HG03521 (cell line): Measurements from ENCODE around the gene EOMES.
A peak's percentile ranks its signal among the peaks of the same experiment; 100 is the strongest.

Source experiments
- ATAC-seq: cut with Tn5 transposase; IDR thresholded peaks from one replicate; pipeline ENCODE4 v1.9.1; 2021; ENCODE audit warnings: mild to moderate bottlenecking, moderate library complexity; ENCODE audit not compliant: unreplicated experiment

EOMES gene

DNA sequence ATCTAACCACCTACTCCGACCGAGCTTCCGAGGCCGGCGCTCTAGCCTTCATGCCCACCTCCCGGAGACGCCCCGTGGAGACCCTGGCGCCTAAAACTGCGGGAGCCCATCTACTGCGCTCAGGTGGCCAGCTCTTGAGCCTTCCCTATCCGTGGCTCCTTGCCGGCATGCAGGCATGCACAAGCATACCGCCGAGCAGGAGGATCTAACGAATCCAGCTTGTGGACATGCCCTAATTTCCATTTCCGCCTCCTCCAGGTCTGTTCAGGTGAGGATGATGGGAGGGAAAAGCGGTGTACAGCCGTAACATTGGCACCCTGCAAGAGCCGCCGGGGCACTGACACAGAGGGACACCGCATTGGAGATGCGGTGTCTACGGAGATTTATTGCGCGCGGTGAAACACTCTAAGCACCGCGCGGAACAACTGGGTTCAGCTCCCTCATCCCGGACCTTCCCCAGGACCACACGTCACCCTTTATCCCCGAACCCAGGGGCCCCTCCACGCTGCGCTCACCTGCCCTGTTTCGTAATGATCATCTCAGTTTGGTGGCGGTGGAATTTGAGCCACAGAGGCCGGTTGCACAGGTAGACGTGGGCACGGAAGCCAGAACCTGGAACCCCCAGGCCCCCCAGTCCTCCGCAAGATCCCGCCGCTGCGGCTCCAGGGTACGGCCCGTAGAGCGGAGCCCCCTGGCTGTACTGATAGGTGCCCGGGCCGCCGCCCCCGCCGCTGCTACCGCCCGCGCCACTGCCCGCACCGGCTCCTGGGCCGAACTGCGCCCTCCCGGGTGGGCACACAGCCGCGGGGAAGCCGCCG lies 1.0 kb downstream of the EOMES start:
- ATAC-seq = peak; percentile 2

DNA sequence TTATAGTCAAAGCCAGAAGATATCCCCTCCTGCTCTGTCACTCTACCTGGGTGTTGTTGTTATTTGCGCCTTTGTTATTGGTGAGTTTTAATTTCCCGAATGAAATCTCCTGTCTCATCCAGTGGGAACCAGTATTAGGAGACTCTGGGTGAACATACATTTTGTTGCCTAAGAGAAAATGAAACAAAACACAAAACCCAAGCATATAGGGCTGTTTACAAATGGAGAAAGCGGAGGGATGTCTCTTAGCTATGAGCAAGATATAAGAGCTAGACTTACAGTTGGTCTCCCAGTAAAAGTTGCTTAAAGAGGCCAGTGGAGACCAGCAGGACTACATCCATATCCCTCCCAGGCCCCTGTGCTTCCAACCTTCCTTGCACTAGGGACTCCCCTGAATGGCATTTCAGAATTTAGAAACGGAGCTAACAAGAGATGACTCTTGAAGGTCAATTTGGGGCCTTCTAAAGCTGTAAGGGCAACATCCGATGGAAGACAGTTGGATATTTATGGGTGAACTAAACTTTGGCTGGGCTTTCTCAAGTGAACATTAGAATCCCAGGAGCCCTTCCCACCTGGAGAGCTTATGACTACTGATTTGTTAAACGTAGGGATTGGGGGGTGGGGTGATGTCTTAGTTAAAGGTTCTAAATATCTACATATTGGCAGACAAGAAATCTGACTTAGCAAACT lies 2.7 kb downstream of the EOMES start:
- ATAC-seq = no peak

DNA sequence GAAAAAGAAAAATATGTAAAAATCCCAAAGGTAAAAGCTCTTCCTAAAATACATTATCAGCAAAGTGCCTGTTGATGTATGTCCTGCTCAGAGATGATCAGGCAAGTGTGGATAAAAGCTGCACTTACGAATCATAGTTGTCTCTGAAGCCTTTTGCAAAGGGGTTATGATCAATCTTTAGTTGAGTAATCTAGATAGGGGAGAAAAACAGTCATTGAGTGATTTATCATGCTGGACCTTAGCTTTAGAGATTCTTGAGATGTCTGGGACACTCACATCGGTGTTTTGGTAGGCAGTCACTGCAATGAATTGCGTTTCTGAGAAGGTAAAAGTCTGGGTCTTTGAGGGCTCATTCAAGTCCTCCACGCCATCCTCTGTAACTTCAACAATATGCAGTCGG lies 3.7 kb downstream of the EOMES start:
- ATAC-seq = no peak

DNA sequence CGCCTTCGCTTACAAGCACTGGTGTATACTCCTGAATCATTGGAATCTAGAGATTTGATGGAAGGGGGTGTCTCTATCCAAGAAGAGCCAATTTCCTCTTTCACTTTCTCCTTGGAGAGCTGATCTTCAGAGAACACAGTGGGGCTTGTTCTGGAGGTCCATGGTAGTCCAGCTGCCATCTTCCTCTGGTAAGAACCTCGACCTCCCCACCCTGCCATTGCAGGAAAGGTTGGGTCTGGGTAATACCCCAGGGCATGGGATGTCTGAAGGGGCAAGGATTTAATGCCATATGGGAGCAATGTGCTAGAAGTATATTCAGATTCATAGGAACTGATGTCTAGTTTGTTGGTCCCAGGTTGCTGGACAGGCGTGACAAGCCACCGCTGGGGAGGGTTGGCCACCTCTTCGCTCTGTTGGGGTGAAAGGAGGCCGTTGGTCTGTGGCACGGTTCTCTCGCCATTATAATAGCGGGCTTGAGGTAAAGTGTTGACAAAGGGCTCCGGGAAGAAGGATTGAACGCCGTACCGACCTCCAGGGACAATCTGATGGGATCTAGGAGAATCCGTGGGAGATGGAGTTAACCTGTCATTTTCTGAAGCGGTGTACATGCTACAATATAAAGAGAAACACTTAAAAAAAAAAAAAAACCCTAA lies 4.8 kb downstream of the EOMES start:
- no peak for ATAC-seq

DNA sequence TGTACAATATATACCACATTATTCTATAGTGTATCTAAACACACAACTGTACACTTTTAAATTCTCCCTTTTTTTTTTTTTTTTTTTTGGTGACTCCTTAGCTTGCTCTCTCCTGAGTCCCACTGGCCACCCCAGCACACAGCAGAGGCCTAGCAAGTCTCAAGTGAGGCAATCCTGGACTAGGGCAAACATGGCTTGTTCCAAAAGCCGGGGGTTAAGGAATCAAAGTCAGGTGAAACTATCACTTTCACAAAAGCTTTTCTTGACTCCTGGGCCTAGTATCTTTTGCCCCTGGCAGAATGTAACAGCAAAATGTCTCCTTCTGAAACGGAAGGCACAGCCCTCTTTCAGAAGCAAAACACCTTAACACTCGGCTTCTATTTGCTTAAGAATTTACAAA lies 5.8 kb downstream of the EOMES start:
- ATAC-seq = no peak

DNA sequence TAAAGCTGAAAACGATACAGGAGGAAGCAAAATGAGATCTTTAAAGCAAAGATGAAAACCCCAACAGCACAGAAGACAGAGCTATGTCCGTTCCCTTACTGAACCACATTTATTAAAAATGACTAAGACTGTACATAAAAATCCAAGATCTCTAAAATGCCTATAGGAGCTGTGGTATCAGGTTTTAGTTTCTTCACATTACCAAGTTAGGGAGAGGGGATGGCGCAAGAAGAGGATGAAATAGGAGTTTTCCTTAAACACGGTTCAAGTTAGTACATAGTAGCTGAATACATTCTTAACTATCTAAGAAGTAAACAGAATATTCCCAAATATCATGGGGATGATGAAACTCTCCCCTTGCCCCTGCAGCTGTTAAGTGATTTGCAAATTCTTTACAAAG lies 6.3 kb downstream of the EOMES start:
- ATAC-seq = no peak

DNA sequence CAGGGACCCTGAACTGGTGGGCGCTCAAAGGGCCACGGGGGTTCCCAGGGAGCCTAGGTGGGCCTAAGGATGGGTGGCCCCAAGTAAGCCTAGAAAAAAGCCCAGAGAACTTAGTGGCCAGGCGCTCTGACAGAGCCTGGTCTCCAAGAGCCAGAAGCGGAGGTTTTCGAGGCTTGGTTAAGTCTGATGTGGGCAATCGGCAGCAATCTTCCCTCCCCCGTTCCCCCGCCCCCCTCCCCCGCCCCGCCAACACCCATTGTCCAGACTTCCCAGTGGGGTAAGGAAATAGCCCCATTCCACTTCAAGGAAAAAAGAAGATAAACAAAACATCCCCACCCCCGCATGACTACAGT lies 6.7 kb downstream of the EOMES start:
- no peak for ATAC-seq

DNA sequence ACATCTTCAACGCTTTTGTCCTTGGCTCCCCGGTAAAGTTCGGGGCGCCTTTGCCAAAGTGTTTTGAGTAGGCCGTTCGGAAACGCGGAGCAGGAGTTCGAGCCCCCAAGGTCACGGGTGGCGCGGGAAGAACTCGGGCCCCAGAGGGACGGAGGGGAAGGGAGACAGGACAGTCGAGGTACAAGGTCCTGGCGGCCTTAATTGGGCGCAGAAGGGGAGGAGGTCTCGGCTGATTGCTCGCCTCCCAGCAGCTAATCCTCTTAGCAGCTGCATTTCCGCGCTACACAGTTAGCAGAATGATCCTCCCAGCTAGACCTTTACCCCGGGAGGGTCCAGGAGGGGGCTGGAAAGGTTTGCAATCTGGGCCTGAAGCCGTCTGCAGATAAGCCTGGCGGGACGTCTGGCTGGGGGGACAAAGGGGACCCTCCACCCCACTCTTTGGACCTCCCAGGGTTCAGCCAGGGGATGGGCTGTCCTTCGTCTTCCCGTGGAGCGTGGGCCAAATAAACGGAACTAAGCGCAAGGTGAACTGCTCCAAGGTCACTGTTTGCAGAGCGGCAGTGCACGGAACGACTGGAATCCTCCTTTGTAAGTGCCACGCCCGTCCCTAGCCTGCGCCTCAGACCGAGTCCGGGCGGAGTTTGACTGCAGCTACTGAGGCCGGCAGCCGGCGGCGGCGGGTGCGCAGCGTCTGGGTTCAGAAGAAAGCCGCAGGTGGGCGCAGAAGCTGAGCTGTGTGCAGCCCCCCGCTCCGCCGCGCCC lies 7.2 kb downstream of the EOMES start:
- ATAC-seq = no peak

DNA sequence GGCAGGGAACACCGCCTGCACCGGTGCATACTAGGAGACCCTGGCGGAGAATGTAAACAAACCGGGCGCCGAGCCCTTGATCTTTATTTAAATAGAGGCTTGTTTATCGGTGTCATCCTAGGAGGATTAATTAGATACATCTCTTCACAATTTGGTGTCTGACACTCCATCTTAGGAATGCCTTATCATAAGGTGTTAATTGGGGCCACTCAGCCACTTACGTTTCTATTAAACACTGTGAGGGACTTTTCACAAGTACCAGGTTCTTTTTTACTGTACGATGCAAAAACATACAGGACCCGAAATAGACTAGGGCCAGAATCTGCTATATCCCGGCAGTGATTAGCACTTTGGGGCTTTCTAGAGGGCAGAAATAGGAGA lies 8.0 kb downstream of the EOMES start:
- no peak for ATAC-seq

DNA sequence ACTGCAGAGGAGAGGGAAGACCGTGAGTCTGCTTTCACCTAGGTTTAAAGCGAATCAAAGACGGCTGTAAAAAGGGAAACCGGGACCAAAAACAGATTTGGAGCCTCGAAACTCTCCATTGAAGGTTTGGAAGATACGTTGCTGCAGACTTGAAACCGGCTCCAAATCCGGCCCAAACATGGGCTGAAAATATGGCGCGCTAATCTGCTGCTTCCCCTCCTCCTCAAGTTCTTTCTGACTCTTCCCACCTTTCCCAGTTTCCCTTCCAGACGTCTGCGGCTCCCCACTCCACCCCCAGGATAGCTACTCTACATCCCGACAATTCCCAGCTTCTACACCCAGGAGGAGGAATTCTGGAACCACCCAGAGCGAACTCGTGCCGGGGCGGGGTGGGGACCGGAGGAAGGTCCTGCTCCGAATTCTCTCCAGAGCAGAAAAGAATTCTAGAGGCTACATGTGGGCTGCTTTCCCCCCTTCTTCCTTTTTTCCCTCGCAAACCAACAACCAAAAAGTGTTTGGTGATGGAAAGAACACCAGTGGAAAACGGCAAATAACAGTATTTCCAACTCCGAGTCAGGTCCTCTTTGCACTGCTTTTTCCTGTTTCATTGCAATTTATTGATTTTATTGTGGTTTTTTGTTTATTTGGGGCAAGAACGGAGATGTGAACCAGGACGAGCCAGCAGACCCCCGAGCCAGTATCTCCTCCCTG lies 8.5 kb downstream of the EOMES start:
- ATAC-seq = no peak

DNA sequence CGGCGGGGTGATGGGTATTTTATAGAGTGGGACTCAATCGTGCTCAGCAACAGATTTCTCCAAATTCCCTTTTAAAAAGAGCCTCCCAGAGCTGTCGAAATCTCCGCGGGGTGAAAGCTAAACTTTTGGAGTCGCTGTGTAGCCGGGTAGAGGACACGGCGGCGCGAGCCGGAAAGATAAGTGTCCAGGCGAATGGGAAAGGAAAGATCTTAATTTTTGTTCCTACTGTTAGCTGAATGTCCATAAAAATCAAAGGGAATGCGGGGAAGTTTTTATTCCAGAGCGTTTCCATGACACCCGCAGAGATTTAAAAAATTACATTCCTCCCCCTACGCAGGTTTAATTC lies 9.1 kb downstream of the EOMES start:
- no peak for ATAC-seq

DNA sequence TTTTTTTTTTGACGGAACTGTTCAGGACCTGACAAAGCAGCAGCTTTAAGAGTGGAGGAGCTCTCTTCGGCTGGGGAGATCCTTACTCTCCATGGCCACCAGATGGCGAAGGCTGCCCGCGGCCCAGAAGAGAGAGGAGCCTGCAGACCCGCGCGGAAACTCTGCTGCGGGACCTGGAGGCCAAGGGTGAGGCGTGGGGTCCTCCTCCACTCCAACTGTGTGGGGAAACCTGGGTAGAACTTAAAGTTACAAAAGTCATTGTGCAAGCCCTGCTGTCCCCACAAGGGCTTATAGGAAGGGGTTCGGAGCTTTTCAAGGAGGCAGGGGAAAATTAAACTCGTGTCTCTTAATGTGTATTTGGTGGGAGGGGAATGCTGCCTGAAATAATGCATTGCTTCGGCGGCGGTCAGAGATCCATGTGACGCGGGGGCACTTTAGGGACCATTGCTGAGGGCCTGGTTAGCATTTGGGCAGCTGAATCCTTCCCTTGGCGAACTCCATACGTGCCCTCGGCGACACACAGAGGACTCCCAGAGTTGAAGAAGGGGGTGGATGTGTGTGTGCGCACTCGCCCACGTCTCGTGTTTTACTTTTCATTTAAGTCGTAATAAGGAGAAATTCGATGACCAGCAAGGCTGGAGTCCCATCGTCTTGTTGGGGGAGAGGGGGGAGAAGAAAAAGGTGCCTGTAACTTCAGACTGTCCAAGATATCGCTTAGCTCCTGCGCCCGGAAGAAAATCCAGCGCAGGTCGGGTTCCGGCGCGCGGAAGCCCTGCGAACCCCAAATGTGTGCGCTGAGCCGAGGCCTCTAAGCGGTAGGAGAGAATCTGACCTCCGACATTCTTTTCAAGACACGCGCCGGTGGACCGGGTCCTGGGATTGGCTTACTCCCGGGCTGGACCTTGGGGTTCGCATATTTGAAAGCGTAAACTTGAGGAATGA lies 9.7 kb downstream of the EOMES start:
- peak; percentile 93 for ATAC-seq

DNA sequence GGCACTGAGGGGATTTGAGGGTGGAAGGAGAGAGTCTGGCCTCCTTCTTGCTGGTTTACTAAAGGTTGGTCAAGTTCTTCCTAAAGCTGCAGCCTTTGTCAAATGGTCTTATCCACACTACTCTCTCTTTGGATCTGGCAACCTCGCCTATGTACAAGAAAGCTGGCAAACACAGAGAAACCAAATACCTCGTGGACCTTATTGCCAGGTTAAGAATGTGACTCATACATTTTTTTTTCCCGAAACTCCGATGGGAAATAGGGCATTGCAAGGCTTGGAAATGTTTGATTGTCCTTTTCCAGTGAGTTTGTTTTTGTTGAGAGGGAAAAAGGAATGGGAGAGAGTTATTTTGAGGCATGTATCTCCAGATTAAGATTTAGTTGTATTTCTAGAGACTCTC lies 13.9 kb downstream of the EOMES start:
- no peak for ATAC-seq

DNA sequence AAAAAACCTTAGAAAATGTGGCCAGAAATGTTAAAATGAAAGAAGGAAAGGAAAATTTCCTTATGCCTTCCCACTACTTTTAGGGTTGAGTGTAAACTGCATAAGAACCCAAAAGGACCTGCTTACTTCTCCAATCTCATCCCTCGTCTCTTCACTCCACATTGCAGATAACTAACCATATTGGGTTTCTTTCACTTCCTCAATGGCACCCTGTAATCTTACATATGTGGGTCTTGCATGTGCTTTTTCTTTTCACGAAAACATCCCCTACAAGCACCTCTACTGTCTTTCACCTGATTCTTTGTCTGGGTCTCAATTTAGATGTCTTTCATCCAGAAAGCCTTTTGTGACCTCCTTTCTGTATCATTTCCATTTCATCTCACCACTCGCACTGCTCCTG lies 23.1 kb downstream of the EOMES start:
- ATAC-seq = peak; percentile 56

DNA sequence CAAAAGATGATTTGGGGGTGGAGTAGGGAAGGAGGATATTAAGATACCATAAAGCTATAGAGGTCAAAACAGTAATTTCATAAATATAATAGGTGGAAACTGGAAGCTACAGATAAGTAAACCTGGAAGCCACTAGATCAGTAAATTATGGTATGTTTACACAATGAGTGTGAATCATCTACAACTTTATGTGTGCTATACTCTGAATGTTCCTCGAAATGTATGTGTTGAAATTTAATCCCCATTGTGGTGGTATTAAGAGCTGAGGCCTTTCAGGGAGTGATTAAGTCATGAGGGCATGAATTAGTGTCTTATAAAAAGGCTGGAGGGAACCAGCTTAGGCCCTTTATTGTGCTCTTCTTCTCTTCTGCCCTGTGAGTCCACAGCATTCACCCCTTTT lies 25.2 kb downstream of the EOMES start:
- no peak for ATAC-seq

DNA sequence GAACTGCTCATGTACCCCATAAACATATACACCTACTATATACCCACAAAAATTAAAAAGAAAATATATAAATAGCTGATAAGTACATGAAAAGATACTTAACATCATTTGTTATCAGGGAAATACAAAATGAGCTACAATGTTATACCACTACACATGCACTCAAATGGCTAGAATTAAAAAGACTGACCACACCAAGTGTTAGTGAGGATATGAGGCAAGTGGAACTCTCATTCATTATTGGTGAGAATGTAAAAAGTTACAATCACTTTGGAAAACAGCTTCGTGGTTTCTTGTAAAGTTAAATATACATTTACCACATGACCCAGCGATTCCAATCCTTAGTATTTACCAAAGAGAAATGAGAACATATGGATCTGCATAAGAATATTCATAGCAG lies 26.5 kb downstream of the EOMES start:
- no peak for ATAC-seq

DNA sequence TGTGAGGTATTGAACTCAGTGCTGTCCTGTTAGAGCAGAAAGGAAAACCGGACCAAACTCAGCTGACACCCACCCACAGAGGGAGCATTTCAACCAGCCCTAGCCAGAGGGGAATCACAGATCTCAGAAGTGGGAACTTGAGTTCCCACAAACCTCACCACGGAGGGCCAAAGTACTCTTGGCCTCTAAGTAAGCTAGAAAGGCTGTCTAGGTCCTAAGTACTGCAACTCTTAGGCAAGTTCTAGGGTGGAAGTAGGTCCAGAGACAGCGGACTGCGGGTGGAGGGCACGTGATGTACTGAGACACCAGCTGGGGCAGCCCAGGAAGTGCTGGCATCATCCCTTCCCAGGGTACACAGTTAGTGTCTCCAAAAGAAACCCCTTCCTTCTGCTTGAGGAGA lies 34.1 kb downstream of the EOMES start:
- ATAC-seq = no peak

DNA sequence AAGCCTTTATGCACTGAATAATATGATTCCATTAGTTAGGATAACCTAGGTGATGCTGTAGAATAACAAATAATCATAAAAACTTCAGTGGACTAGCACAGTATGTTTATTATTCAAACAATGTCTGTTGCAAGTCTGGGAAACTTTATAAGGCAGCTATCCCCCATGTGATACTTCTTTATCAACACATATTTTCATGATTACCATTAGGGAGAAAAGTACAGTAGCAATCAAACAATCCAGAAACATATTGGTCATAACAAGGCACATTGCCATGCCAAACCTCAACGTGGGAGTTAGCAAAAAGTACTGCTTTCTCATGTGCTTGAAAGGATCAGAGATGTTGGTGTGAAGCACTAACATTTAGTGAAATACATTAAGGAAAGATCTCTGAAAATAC lies 35.5 kb downstream of the EOMES start:
- no peak for ATAC-seq

DNA sequence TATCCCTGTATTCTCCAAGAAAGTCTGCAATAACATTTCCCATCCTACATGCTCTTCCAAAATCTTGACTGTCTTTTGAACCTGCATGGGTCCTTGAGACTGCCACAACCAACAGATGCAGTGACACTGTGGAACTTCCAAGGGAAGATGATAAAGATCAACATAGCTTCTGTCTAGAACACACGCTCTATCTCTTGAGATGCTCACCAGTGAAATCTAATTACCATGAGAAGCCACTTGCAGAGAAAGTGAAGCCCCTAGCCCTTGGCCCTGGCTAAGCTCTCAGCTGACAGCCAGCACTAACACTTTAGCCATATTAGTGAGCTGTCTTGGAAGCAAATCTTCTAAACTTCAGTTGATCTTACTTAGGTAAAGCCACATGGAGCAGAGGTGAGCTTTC lies 36.6 kb downstream of the EOMES start:
- no peak for ATAC-seq

DNA sequence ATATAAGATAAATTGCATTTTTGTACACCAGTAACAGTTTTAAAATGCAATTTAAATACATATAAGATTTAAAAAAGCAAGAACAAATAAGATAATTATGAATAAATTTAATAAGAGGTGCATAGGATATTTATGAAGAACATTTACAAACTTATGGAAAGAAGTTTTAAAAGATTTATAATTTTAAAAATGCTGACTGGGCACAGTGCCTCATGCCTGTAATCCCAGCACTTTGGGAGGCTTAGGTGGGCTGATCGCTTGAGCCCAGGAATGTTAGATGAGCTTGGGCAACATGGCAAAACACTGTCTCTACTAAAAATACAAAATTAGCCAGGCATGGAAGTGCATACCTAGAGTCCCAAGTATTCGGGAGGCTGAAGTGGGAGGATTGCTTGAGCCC lies 37.8 kb downstream of the EOMES start:
- no peak for ATAC-seq
